K562 (cell line): ENCODE measurements around the gene TANC1. TPM values are rescaled to one million over a fixed set of nuclear protein-coding genes. Genes with fewer than 3 reads are reported as not detected.

Source experiments
- ERF ChIP-seq: fragments of 450-650 bp; formaldehyde crosslinking; IDR thresholded peaks from 2 replicates; pipeline ENCODE4 v1.4.0; 2020; ENCODE audit warnings: mild to moderate bottlenecking, mixed read lengths
- HSF4 ChIP-seq: fragments of 250-450 bp; sonication (Bioruptor Pico); IDR thresholded peaks from 2 replicates; pipeline ENCODE4 v2.1.2; 2022; ENCODE audit warnings: mild to moderate bottlenecking, moderate library complexity, borderline replicate concordance
- KHSRP ChIP-seq: fragments of 450-650 bp; IDR thresholded peaks from 2 replicates; pipeline ENCODE4 v1.6.1; 2017
- KLF6 ChIP-seq: fragments of 250-450 bp; sonication (Bioruptor Pico); IDR thresholded peaks from 2 replicates; pipeline ENCODE4 v1.4.0; 2020; ENCODE audit warnings: mild to moderate bottlenecking, moderate library complexity, borderline replicate concordance
- MAFK ChIP-seq: IDR thresholded peaks from 2 replicates; pipeline ENCODE4 v1.6.1; 2011; ENCODE audit warnings: low read length, improper control_type of control experiment
- NFIC ChIP-seq: fragments of 450-650 bp; IDR thresholded peaks from 2 replicates; pipeline ENCODE4 v1.6.1; 2017; ENCODE audit warnings: mild to moderate bottlenecking, inconsistent platforms
- NR2C2 ChIP-seq, 2 experiments: fragments of 200-800 bp in 1 of 2; sonication (Bioruptor generic) in 1 of 2; sonication (generic) in 1 of 2; formaldehyde crosslinking in 1 of 2; IDR thresholded peaks; 2 replicates each; pipeline versions ENCODE4 v1.6.1 to v1.8.0; 2016 to 2022; ENCODE audit warnings: mild to moderate bottlenecking in 1 of 2, missing compliant biosample characterization in 1 of 2, missing genetic modification characterization in 1 of 2, missing genetic modification reagents in 1 of 2
- POLR2AphosphoS5 ChIP-seq: IDR thresholded peaks from 2 replicates; pipeline ENCODE4 v1.6.1; 2011; ENCODE audit warnings: mild to moderate bottlenecking, low read depth, low read length, moderate library complexity; ENCODE audit not compliant: control insufficient read depth, insufficient read depth
- PRMT5 ChIP-seq: sonication (generic); formaldehyde crosslinking; IDR thresholded peaks from 2 replicates; pipeline ENCODE4 v1.5.0; 2020; ENCODE audit warnings: missing genetic modification reagents
- PTBP1 ChIP-seq: fragments of 200-400 bp; formaldehyde crosslinking; IDR thresholded peaks from 2 replicates; pipeline ENCODE4 v1.6.1; 2017; ENCODE audit warnings: low read depth, low read length
- TAF15 ChIP-seq: fragments of 200-400 bp; formaldehyde crosslinking; IDR thresholded peaks from 2 replicates; pipeline ENCODE4 v1.6.1; 2017; ENCODE audit warnings: mild to moderate bottlenecking, low read depth, low read length, moderate library complexity
- polyA plus RNA-seq, 8 experiments: library from polyadenylated mRNA; depleted of rRNA in 4 of 8; stranded (reverse) in 5 of 8; unstranded in 3 of 8; fragments of >200 nt; fragmentation: Nextera tagmentation in 2 of 8; fragmentation: Illumina TruSeq in 1 of 8; extraction: Ambion mirVana in 2 of 8; extraction: Trizol in 1 of 8; gene quantifications; 2 replicates each; pipeline versions ENCODE4 v1.2.1 to v1.2.3, GENCODE V29; 2011 to 2014; ENCODE audit warnings: inconsistent platforms in 1 of 8, missing spikeins in 1 of 8
- total RNA-seq, 7 experiments: library from RNA; depleted of rRNA in 6 of 7; stranded (reverse); fragments of >200 nt in 6 of 7; fragmentation: Illumina TruSeq in 2 of 7; extraction: Trizol in 2 of 7; gene quantifications; 2 replicates each; pipeline versions ENCODE4 v1.2.1 to v1.2.3, GENCODE V29; 2011 to 2021; ENCODE audit warnings: low replicate concordance in 1 of 7
- TF ChIP-seq, protein P1 (sequence below): sonication (generic); formaldehyde crosslinking; IDR thresholded peaks from 2 replicates; pipeline ENCODE4 v1.8.0; 2022; ENCODE audit warnings: missing genetic modification reagents, mild to moderate bottlenecking, moderate library complexity, borderline replicate concordance
- TF ChIP-seq, protein P2 (sequence below): fragments of 450-650 bp; IDR thresholded peaks from 2 replicates; pipeline ENCODE4 v1.6.1; 2016; ENCODE audit warnings: missing biosample characterization, missing genetic modification characterization
- TF ChIP-seq, protein P3 (sequence below): fragments of 450-650 bp; IDR thresholded peaks from 2 replicates; pipeline ENCODE4 v1.6.1; 2016; ENCODE audit warnings: mild to moderate bottlenecking, moderate library complexity

The TANC1 gene
- total and polyA plus RNA-seq, 9 of the 15 experiments (the other 6 are each of a cell fraction or from before 2014, with no cell fraction given) = under 0.01 to 0.20 (median 0.07) TPM; not detected in 1

DNA sequence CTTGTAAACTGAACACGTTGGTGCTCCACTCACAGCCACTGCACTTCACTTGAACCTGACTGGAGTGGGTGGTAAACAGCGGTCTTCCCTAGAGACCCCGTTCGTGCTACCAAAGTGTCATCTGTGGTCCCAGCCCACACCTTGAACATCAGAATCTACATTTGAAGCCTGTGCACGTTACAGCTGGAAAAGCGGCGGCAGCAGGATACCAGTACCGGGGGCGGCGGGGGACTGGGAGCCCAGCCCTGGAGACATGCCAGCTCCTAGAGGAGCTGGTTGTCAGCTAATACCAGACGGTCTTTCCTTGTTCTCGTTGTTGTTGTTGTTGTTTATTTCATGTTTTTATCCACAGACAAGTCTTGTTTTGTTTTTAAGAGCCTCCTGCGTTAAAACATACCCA, 161.4 kb downstream of the TANC1 start (continued):
- TF ChIP-seq NFIC (peak; percentile 52; the same call in 1 of the 2 replicates), MAFK (no peak), PTBP1 (no peak), ERF (CRISPR knock-in tag) (no peak), KHSRP (no peak), TAF15 (no peak), PRMT5 (CRISPR knock-in tag) (no peak), KLF6 (no peak), HSF4 (CRISPR knock-in tag) (no peak), NR2C2 (CRISPR knock-in tag; IDR thresholded peaks at IDR 0.05) (no peak), NR2C2 (tag; IDR thresholded peaks at IDR 0.05) (no peak), POLR2AphosphoS5 (no peak)
- TF ChIP-seq, protein P1, sequence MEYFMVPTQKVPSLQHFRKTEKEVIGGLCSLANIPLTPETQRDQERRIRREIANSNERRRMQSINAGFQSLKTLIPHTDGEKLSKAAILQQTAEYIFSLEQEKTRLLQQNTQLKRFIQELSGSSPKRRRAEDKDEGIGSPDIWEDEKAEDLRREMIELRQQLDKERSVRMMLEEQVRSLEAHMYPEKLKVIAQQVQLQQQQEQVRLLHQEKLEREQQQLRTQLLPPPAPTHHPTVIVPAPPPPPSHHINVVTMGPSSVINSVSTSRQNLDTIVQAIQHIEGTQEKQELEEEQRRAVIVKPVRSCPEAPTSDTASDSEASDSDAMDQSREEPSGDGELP (CRISPR knock-in tag) = no peak
- TF ChIP-seq, protein P2, sequence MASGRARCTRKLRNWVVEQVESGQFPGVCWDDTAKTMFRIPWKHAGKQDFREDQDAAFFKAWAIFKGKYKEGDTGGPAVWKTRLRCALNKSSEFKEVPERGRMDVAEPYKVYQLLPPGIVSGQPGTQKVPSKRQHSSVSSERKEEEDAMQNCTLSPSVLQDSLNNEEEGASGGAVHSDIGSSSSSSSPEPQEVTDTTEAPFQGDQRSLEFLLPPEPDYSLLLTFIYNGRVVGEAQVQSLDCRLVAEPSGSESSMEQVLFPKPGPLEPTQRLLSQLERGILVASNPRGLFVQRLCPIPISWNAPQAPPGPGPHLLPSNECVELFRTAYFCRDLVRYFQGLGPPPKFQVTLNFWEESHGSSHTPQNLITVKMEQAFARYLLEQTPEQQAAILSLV = no peak
- TF ChIP-seq, protein P3, sequence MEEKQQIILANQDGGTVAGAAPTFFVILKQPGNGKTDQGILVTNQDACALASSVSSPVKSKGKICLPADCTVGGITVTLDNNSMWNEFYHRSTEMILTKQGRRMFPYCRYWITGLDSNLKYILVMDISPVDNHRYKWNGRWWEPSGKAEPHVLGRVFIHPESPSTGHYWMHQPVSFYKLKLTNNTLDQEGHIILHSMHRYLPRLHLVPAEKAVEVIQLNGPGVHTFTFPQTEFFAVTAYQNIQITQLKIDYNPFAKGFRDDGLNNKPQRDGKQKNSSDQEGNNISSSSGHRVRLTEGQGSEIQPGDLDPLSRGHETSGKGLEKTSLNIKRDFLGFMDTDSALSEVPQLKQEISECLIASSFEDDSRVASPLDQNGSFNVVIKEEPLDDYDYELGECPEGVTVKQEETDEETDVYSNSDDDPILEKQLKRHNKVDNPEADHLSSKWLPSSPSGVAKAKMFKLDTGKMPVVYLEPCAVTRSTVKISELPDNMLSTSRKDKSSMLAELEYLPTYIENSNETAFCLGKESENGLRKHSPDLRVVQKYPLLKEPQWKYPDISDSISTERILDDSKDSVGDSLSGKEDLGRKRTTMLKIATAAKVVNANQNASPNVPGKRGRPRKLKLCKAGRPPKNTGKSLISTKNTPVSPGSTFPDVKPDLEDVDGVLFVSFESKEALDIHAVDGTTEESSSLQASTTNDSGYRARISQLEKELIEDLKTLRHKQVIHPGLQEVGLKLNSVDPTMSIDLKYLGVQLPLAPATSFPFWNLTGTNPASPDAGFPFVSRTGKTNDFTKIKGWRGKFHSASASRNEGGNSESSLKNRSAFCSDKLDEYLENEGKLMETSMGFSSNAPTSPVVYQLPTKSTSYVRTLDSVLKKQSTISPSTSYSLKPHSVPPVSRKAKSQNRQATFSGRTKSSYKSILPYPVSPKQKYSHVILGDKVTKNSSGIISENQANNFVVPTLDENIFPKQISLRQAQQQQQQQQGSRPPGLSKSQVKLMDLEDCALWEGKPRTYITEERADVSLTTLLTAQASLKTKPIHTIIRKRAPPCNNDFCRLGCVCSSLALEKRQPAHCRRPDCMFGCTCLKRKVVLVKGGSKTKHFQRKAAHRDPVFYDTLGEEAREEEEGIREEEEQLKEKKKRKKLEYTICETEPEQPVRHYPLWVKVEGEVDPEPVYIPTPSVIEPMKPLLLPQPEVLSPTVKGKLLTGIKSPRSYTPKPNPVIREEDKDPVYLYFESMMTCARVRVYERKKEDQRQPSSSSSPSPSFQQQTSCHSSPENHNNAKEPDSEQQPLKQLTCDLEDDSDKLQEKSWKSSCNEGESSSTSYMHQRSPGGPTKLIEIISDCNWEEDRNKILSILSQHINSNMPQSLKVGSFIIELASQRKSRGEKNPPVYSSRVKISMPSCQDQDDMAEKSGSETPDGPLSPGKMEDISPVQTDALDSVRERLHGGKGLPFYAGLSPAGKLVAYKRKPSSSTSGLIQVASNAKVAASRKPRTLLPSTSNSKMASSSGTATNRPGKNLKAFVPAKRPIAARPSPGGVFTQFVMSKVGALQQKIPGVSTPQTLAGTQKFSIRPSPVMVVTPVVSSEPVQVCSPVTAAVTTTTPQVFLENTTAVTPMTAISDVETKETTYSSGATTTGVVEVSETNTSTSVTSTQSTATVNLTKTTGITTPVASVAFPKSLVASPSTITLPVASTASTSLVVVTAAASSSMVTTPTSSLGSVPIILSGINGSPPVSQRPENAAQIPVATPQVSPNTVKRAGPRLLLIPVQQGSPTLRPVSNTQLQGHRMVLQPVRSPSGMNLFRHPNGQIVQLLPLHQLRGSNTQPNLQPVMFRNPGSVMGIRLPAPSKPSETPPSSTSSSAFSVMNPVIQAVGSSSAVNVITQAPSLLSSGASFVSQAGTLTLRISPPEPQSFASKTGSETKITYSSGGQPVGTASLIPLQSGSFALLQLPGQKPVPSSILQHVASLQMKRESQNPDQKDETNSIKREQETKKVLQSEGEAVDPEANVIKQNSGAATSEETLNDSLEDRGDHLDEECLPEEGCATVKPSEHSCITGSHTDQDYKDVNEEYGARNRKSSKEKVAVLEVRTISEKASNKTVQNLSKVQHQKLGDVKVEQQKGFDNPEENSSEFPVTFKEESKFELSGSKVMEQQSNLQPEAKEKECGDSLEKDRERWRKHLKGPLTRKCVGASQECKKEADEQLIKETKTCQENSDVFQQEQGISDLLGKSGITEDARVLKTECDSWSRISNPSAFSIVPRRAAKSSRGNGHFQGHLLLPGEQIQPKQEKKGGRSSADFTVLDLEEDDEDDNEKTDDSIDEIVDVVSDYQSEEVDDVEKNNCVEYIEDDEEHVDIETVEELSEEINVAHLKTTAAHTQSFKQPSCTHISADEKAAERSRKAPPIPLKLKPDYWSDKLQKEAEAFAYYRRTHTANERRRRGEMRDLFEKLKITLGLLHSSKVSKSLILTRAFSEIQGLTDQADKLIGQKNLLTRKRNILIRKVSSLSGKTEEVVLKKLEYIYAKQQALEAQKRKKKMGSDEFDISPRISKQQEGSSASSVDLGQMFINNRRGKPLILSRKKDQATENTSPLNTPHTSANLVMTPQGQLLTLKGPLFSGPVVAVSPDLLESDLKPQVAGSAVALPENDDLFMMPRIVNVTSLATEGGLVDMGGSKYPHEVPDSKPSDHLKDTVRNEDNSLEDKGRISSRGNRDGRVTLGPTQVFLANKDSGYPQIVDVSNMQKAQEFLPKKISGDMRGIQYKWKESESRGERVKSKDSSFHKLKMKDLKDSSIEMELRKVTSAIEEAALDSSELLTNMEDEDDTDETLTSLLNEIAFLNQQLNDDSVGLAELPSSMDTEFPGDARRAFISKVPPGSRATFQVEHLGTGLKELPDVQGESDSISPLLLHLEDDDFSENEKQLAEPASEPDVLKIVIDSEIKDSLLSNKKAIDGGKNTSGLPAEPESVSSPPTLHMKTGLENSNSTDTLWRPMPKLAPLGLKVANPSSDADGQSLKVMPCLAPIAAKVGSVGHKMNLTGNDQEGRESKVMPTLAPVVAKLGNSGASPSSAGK = no peak
